ENCODE results near the gene REV3L.
"Not testable (repeated sequence)": the region's sequence is repeated elsewhere in the genome, so short reads cannot be mapped to it uniquely, and the experiment has no call there.

The REV3L gene

DNA sequence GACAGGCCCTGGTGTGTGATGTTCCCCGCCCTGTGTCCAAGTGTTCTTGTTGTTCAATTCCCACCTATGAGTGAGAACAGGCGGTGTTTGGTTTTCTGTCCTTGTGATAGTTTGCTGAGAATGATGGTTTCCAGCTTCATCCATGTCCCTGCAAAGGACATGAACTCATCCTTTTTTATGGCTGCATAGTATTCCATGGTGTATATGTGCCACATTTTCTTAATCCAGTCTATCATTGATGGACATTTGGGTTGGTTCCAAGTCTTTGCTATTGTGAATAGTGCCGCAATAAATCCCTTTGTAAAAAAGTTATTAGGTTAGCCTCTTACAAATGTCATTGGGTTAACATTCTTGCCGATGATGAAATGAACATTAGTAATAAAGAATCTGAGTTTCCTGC is 175.1 kb downstream of the REV3L start:
- H3K4me1 ChIP-seq (ENCODE audit: control insufficient read depth, insufficient read depth, low read length); H3K9ac ChIP-seq (ENCODE audit: low read depth, low read length); H3K4me2 ChIP-seq (ENCODE audit: low read length); H3K27me3 ChIP-seq (ENCODE audit: control insufficient read depth, insufficient read depth, low read length); H3K9me3 ChIP-seq (replicated peaks; ENCODE audit: low read length); H3K4me3 ChIP-seq (ENCODE audit: low read length): not testable (repeated sequence)
- peaks cover 54% of the 10 kb centered on the region for H3K36me3 ChIP-seq (ENCODE audit: insufficient read depth, low read length)

DNA sequence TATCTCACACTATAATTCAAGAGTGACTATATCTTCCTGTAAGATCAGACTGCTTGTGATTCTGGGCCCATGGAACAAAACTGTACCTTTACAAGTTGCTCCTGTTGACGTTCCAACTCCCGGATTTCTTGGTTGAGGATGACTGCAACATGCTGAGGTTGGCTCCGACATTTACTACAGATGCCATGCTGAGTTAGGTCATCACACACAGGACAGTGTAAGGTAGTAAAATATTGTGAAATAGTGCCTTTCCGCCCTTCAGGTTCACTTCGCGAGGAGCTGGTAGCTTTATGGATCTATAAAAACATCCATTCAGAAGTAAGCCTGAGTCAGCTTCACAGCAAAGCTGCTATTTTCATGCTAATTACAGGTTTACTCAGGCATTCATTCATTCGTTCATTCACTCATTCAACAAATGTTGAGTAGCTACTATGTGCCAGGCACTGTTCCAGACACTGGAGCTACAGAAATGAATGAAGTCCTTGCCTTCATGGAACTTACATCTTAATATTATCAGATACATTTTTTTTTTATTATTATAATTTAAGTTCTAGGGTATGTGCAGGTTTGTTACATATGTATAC is 175.7 kb downstream of the REV3L start:
- Histone ChIP-seq H3K27me3 (ENCODE audit: control insufficient read depth, insufficient read depth, low read length) (no peaks in the 10 kb centered on the region), H3K9ac (ENCODE audit: low read depth, low read length) (no peak overlapping the region), H3K9me3 (replicated peaks; ENCODE audit: low read length) (no peaks in the 10 kb centered on the region), H3K4me2 (ENCODE audit: low read length) (no peak overlapping the region), H3K4me1 (ENCODE audit: control insufficient read depth, insufficient read depth, low read length) (no peaks in the 10 kb centered on the region), H3K36me3 (ENCODE audit: insufficient read depth, low read length) (peaks cover 48% of the 10 kb centered on the region), H3K4me3 (ENCODE audit: low read length) (no peak overlapping the region)

DNA sequence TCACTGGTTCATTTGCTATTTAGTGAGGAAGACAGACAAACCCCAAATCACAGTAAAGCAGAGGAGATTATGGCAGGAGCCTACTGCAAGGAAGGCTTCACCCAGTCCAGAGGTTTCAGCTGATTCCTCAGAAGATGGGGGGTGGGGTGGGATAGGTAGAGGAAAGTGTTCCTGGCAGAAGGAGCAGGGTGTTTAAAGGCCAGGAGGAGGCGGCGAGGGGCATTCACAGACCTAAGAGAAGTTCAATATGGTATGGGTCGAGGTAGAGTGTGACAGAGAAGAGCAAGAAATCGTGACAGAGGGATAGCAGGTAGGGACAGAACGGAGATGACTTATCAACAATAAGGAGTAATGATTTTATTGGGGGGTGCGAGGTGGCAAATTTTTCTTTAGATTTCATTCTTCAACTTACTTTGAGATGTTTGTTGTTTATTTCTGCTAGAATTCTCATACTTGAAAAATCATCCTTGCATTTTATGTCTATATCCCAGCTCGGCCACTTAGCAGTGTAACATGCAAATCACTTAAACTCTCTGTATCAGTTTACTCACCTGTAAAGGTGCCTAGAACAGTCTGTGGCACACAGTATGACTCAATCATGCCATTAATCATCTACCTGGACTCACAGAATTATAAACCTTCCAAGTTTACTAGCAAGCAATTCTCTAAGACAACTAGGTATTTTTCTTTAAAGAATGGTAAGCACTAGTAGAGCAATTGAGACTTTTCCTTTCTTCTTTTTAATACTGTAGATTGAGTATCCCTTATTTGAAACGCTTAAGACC is 176.7 kb downstream of the REV3L start:
- Histone ChIP-seq H3K27me3 (ENCODE audit: control insufficient read depth, insufficient read depth, low read length) (no peaks in the 10 kb centered on the region), H3K36me3 (ENCODE audit: insufficient read depth, low read length) (peaks cover 48% of the 10 kb centered on the region), H3K9me3 (replicated peaks; ENCODE audit: low read length) (no peaks in the 10 kb centered on the region), H3K9ac (ENCODE audit: low read depth, low read length) (no peak overlapping the region), H3K4me2 (ENCODE audit: low read length) (no peak overlapping the region), H3K4me1 (ENCODE audit: control insufficient read depth, insufficient read depth, low read length) (no peaks in the 10 kb centered on the region), H3K4me3 (ENCODE audit: low read length) (no peak overlapping the region)

DNA sequence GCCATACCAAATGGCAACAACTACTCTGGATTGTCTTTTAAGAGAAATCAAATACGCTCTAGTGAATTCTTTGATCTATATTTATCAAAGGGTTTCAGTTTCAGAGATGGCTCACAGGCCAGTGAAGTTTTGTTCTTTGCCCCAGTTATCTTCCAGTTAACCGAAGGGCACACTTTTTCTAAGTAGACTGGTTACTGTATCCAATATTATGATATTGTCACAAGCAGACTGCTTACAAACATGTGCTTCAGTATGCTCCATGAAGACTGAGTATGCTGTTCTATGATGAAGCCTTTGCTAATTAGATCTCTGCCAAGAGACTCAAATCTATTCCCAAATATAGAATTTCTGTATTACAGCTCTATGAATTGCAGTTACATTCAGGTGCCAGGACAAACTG is 181.1 kb downstream of the REV3L start:
- Histone ChIP-seq H3K4me1 (ENCODE audit: control insufficient read depth, insufficient read depth, low read length) (no peaks in the 10 kb centered on the region), H3K4me2 (ENCODE audit: low read length) (no peak overlapping the region), H3K4me3 (ENCODE audit: low read length) (no peak overlapping the region), H3K27me3 (ENCODE audit: control insufficient read depth, insufficient read depth, low read length) (no peaks in the 10 kb centered on the region), H3K9ac (ENCODE audit: low read depth, low read length) (no peak overlapping the region), H3K36me3 (ENCODE audit: insufficient read depth, low read length) (peaks cover 24% of the 10 kb centered on the region), H3K9me3 (replicated peaks; ENCODE audit: low read length) (no peaks in the 10 kb centered on the region)

DNA sequence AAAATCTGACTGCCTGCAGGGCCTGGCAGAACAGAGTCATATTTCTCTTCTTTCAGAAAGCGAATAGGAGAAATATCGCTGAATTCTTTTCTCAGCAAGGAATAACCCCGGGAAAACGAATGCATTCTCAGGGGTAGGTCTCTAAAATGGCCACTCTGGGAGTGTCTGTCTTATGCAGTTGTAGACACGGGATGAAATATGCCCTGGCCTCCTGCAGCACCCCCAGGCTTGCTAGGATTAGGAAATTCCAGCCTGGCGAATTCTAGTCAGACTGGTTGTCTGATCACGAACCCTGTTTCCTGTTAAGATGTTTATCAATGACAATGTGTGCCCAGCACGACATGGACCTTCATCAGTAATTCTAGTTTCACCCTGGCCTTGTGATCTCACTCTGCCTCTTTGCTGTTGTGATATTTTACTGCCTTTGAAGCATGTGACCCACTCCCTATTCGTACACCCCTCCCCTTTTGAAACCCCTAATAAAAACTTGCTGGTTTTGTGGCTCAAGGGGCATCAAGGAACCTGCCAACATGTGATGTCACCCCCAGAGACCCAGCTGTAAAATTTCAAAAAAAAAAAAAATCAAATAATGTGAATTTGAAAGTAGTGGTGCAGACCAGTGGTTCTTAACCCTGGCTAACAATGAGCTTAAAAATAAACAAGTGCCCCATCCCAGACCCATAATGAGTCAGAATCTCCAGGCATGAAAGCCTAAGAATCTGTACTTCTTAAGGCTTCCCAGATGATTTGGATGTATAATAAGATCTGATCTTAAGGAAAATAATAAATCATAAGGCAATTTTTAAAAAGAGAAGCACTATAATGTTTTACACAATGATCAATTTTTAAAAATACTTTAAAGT is 181.8 kb downstream of the REV3L start:
- H3K27me3 ChIP-seq (ENCODE audit: control insufficient read depth, insufficient read depth, low read length); H3K9me3 ChIP-seq (replicated peaks; ENCODE audit: low read length); H3K4me2 ChIP-seq (ENCODE audit: low read length); H3K4me3 ChIP-seq (ENCODE audit: low read length); H3K9ac ChIP-seq (ENCODE audit: low read depth, low read length); H3K4me1 ChIP-seq (ENCODE audit: control insufficient read depth, insufficient read depth, low read length): not testable (repeated sequence)
- H3K36me3 ChIP-seq (ENCODE audit: insufficient read depth, low read length), result peaks cover 18% of the 10 kb centered on the region

DNA sequence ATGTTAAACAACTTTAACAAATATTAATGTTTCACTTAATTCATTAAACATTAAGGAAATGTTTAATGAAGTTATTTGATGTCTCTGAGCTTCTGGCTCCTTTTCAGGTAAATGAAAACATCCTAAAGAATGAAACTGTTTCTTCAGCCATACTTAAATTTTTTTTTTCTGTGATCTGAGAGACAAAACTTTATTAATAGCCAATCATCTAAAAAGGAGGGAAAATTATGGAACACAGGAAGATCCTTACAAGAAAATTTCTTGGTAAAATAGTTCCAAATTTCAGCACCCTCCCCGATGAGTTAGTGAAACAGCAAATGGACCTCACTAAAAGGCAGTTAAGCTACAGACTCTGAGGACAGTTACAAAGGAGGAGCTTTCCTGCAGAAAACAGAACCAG is 185.2 kb downstream of the REV3L start:
- H3K9ac ChIP-seq (ENCODE audit: low read depth, low read length), result no peak overlapping the region
- no peak overlapping the region for H3K4me2 ChIP-seq (ENCODE audit: low read length)
- no peaks in the 10 kb centered on the region for H3K4me1 ChIP-seq (ENCODE audit: control insufficient read depth, insufficient read depth, low read length)
- peaks cover 15% of the 10 kb centered on the region for H3K36me3 ChIP-seq (ENCODE audit: insufficient read depth, low read length)
- H3K4me3 ChIP-seq (ENCODE audit: low read length), result no peak overlapping the region
- no peaks in the 10 kb centered on the region for H3K27me3 ChIP-seq (ENCODE audit: control insufficient read depth, insufficient read depth, low read length)
- H3K9me3 ChIP-seq (replicated peaks; ENCODE audit: low read length), result no peaks in the 10 kb centered on the region

DNA sequence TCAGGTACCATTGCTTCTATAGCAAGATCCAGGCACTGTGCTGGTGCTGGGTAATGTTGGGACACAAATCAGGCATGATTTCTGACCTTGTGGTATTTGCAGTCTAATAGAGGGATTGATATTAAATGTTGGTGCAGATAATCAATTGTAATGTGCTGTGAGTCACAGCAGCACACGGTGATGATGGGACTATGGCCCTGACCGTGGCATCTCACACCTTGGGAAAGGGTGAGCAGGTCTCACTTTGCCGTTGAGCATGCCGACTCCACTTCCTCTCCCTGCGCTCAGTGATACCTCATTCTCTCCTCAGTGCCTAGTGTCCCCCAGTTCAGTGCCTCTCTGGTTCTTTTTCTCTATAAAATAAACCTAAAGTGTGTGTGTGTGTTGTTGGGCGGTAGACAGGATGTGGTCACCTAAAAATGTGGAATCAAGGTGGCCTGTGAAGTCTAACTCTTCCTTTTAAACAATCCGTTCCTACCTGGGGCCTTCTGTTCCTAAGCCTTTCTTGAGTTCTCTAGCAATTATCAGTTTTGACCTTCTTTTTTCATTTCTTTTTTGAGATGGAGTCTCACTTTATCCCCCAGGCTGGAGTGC is 188.5 kb downstream of the REV3L start:
- H3K4me3 ChIP-seq (ENCODE audit: low read length), result no peak overlapping the region
- H3K4me2 ChIP-seq (ENCODE audit: low read length), result no peak overlapping the region
- no peak overlapping the region for H3K9ac ChIP-seq (ENCODE audit: low read depth, low read length)
- no peaks in the 10 kb centered on the region for H3K4me1 ChIP-seq (ENCODE audit: control insufficient read depth, insufficient read depth, low read length)
- no peaks in the 10 kb centered on the region for H3K27me3 ChIP-seq (ENCODE audit: control insufficient read depth, insufficient read depth, low read length)
- H3K36me3 ChIP-seq (ENCODE audit: insufficient read depth, low read length), result peaks cover 10% of the 10 kb centered on the region
- H3K9me3 ChIP-seq (replicated peaks; ENCODE audit: low read length), result no peaks in the 10 kb centered on the region

DNA sequence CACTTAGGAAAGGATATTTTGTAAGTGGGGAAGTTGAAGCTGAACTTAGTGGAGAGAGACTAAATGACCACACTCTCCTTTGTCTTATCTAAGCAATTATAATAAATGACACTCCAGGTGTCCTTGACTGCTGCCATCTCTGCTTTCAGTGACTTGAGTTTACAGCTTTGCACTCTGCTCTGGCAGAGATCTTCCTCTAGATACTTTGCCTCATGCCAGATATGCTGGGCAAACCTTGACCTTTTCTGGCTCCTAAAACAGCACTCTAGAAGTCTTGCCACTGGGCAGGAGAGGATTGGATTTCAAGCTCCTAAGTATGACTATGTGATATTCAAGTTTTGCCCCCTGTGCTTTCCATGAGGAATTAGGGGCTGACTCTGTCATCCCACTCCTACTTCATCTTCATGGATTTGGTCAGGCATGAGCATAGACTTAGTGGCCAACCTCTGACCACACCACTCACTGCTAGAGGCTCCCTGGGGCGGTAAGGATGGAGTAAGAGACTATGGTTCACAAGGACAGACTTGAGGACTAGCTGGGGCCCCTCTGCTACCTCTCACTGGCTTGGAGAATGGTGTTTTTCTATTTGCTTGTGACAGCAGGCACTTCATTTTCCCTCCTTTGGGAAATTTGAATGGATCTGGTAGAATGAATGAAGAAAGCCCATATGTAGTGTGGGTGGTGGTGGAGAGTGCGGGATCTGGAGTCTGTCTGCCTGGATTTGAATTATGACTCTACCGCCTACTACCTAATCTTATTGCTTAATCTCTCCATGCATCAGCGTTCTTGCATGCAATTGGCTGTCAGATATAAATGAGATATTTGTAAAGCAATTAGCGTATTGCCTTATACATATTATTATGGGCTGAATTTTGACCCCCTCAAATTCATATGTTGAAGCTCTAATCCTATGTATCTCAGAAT is 191.4 kb downstream of the REV3L start:
- H3K27me3 ChIP-seq (ENCODE audit: control insufficient read depth, insufficient read depth, low read length), result no peaks in the 10 kb centered on the region
- H3K9ac ChIP-seq (ENCODE audit: low read depth, low read length), result no peak overlapping the region
- H3K9me3 ChIP-seq (replicated peaks; ENCODE audit: low read length), result no peaks in the 10 kb centered on the region
- no peak overlapping the region for H3K4me2 ChIP-seq (ENCODE audit: low read length)
- H3K4me1 ChIP-seq (ENCODE audit: control insufficient read depth, insufficient read depth, low read length), result no peaks in the 10 kb centered on the region
- peaks cover 3% of the 10 kb centered on the region for H3K36me3 ChIP-seq (ENCODE audit: insufficient read depth, low read length)
- no peak overlapping the region for H3K4me3 ChIP-seq (ENCODE audit: low read length)

DNA sequence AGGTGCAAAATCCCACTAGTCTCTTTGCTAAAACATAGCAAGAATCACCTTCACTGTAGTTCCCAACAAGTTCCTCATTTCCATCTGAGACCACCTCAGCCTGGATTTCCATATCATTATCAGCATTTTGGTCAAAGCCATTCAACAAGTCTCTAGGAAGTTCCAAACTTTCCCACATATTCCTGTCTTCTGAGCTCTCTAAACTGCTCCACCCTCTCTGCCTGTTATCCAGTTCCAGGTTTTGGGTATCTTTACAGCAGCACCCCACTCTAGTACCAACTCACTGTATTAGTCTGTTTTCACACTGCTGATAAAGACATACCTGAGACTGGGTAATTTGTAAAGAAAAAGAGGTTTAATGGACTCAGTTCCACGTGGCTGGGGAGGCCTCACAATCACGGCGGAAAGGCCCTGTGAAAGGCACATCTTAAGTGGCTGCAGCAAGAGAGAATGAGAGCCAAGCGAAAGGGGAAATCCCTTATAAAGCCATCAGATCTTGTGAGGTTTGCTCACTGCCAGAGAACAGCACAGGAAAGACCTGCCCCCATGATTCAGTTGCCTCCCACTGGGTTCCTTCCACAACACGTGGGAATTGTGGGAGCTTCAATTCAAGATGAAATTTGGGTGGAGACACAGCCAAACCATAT is 192.2 kb downstream of the REV3L start:
- not testable (repeated sequence) for H3K27me3 ChIP-seq (ENCODE audit: control insufficient read depth, insufficient read depth, low read length); H3K4me1 ChIP-seq (ENCODE audit: control insufficient read depth, insufficient read depth, low read length); H3K9me3 ChIP-seq (replicated peaks; ENCODE audit: low read length); H3K4me2 ChIP-seq (ENCODE audit: low read length); H3K36me3 ChIP-seq (ENCODE audit: insufficient read depth, low read length); H3K4me3 ChIP-seq (ENCODE audit: low read length); H3K9ac ChIP-seq (ENCODE audit: low read depth, low read length)

DNA sequence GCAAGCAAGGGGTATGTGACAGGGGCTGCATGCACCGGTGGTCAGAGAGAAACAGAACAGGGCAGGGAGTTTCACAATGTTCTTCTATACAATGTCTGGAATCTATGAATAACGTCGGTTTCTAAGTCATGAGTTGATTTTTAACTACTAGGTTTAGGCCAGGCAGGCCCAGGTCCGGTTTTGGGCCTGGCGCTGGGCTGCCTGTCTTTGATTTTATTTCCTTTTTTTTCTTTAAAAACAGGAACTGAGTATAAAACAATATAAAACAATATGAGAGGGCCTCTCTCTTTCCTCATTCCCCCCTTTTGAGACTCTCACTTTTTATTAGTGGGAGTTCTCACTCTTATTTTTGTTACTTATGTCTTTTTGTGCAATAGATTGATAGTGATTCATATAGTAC is 198.7 kb downstream of the REV3L start:
- not testable (repeated sequence) for H3K4me2 ChIP-seq (ENCODE audit: low read length); H3K9ac ChIP-seq (ENCODE audit: low read depth, low read length); H3K27me3 ChIP-seq (ENCODE audit: control insufficient read depth, insufficient read depth, low read length); H3K4me1 ChIP-seq (ENCODE audit: control insufficient read depth, insufficient read depth, low read length); H3K9me3 ChIP-seq (replicated peaks; ENCODE audit: low read length); H3K4me3 ChIP-seq (ENCODE audit: low read length)
- H3K36me3 ChIP-seq (ENCODE audit: insufficient read depth, low read length), result peaks cover 13% of the 10 kb centered on the region
